ENCODE measurements around the gene CRK.

Gene CRK

DNA sequence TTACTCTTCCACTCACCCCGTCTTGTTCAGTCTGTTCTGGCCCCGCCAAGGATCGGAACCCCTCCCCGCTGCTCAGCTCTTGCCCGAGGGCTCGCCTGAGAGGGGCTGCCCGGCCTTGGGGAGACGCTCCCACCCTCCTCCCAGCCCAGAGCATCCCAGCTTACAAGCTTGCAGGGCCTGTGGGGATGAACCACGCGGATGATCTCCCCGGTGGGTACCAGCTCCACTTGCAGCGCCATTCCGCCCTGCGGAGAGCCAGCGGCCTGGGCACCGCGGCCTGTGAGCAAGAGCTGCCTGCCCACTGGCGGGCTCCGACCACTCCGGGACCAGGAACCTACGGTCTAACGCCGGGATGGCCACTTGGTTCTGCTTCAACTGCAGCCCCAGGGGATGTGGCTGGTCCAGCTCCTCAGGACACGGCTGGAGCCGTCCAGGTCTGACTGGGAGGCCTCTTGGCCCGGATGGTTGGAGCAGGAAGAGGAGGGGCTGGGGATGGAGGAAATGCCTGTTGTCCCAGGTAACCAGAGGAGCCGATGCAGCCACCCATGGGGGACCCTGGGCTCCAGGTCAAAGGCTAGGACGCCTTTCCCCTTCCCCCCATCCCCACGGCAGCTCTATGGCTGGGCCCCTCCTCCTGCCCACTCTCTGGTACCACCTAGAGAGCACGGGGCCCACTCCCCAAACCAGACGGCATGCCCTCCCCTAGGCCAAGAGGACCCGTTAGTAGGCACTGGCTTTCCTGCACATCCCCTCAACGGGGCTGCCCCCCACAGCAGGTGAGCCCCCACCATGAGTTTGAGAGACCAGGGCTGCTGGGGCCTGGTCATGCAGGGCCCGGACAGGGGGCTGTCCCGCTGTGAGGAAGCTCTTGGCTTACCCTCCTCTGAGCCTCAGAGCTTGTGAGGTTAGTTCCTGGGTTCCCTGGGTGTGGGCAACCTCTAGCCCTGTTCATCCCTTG, 36.5 kb upstream of the CRK start, which contains the start of gene MYO1C:
TSS of gene MYO1C (minus strand) at position 438 of the 958 bp plus-strand sequence. CDS start at position 239, 199 bp downstream.
- H3K4me3 ChIP-seq (ENCODE audit: low read depth, low read length), result no peak within 1 kb of the TSS
- TF ChIP-seq POLR2A (IDR thresholded peaks at IDR 0.05; ENCODE audit: extremely low read depth, insufficient read length) (no peak), MYC (IDR thresholded peaks at IDR 0.05; ENCODE audit: low read depth, low read length) (no peak)
- TF ChIP-seq, protein P1, sequence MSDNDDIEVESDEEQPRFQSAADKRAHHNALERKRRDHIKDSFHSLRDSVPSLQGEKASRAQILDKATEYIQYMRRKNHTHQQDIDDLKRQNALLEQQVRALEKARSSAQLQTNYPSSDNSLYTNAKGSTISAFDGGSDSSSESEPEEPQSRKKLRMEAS (IDR thresholded peaks at IDR 0.05; ENCODE audit: low read depth, low read length), result no peak
- no peak for DNase-seq (ENCODE audit: low read depth)

DNA sequence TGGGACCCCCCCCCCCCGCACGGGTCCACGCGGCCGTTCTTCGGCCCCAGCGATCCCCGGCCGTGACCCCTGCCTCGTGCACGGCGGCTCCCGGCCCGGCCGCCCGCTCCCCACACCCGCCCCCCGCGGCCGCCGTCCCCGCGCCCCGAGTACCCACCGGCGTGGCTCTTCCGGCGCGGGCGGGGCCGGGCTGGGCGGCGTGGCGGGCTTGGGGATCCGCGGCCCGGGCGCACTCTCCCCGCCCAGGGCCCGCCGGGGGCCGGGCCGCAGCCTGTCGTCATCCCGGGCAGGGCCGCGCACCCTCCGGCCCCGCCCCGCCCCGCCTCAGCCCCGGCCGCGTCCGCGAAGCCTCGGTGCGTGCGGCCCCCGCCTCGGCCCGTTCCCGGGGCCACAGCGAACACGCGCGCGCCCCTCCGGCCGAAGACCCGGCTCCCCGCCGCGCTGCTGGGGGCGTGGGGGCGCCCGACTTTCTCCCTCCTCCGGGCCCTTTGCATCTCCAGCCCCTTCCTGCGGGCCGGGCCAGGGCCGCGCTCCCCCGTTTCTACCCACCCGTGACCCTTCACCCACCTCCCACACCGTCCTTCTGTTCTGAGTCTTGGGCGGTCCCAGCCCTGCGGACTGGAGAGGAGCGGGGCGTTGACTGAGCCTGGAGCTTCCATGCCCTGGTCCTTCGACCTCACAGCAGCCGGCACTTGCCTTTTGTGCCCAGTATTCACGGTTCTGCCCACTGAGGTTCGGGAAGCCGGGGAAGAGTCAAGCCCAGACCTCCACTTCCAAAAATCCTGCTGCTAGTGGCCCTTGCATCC, 35.6 kb upstream of the CRK start:
- TF ChIP-seq POLR2A (IDR thresholded peaks at IDR 0.05; ENCODE audit: extremely low read depth, insufficient read length) (peak; percentile 21), MYC (IDR thresholded peaks at IDR 0.05; ENCODE audit: low read depth, low read length) (0 out of 2 replicates have a peak, but pooled peaks have one; percentile 2)
- TF ChIP-seq, protein P2, sequence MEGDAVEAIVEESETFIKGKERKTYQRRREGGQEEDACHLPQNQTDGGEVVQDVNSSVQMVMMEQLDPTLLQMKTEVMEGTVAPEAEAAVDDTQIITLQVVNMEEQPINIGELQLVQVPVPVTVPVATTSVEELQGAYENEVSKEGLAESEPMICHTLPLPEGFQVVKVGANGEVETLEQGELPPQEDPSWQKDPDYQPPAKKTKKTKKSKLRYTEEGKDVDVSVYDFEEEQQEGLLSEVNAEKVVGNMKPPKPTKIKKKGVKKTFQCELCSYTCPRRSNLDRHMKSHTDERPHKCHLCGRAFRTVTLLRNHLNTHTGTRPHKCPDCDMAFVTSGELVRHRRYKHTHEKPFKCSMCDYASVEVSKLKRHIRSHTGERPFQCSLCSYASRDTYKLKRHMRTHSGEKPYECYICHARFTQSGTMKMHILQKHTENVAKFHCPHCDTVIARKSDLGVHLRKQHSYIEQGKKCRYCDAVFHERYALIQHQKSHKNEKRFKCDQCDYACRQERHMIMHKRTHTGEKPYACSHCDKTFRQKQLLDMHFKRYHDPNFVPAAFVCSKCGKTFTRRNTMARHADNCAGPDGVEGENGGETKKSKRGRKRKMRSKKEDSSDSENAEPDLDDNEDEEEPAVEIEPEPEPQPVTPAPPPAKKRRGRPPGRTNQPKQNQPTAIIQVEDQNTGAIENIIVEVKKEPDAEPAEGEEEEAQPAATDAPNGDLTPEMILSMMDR (IDR thresholded peaks at IDR 0.05; ENCODE audit: low read depth, low read length), result no peak
- DNase-seq (ENCODE audit: low read depth), result peak; percentile 44

DNA sequence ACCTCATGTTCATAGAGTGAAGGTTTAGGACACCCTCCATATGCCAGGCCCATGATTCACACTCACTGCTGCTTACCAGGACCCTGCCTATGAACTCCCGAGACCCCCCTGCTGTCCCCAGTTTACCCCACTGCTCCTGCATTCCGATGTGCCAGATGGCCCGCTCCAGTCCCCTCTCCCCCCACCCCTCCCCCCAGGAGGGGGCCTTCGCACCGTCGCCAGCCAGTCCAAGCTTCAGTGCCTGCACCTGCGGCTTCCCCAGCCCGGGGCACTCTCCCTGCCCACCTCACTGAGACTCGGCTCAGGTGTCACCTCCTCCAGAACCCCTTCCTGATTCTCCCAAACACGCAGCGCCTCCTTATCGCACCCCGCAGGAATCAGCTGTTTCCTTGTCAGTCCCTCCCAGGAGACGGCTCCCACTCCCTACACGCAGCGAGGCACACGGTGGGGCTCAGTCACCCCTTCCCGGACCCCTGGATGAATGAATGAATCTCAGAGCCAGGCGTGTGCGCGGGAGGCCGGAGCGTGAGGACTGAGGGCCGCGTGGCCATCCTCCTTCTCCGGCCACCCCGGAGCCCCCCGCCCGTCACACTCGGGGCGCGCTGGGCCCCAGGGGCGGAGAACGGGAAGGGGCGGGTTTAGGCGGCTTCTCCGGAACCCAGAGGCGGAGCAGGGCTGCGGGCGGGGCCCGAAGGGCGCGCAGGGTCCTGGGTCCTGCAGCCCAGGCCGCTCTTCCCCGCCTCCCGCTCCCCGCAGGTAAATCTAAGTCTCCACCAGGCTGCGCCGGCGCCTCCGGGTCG, 34.8 kb upstream of the CRK start:
- DNase-seq (ENCODE audit: low read depth), result peak; percentile 49
- peak overlapping the region; percentile 28 for H3K4me3 ChIP-seq (ENCODE audit: low read depth, low read length)
- TF ChIP-seq POLR2A (IDR thresholded peaks at IDR 0.05; ENCODE audit: extremely low read depth, insufficient read length) (peak; percentile 54), MYC (IDR thresholded peaks at IDR 0.05; ENCODE audit: low read depth, low read length) (peak; percentile 32)
- TF ChIP-seq, protein P1 (IDR thresholded peaks at IDR 0.05; ENCODE audit: low read depth, low read length), result peak; percentile 30; the same call in 1 of the 2 replicates
- TF ChIP-seq, protein P2 (IDR thresholded peaks at IDR 0.05; ENCODE audit: low read depth, low read length), result no peak

More for the DNA sequence above, 35.6 kb upstream of the CRK start:
- H3K4me3 ChIP-seq (ENCODE audit: low read depth, low read length), result peak overlapping the region; percentile 28

DNA sequence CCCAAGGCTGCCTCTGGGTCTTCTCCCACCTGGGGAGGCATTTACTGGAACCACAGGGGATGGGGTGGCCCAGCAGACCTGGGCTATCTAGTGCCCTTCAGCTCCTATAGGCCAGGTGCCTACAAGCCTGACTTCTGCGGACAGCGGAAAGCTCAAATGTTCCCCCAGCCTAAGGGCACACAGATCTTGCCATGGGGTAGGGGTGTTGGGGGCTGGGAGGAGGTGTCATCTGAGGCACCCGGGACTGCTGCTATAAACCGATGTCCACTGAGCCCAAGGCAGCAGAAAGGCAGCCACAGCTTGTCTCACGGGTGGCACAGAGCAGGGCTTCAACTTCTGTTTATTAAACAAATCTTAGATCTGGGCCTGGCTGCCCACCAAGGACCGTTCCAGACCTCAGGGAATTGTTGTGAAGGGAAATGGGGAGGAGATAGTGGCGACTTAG, 32.8 kb upstream of the CRK start:
- DNase-seq (ENCODE audit: low read depth), result no peak
- H3K4me3 ChIP-seq (ENCODE audit: low read depth, low read length), result no peak overlapping the region
- no peak for TF ChIP-seq MYC (IDR thresholded peaks at IDR 0.05; ENCODE audit: low read depth, low read length)
- TF ChIP-seq, protein P1 (IDR thresholded peaks at IDR 0.05; ENCODE audit: low read depth, low read length), result no peak
- TF ChIP-seq, protein P2 (IDR thresholded peaks at IDR 0.05; ENCODE audit: low read depth, low read length), result no peak
- no peak for TF ChIP-seq POLR2A (IDR thresholded peaks at IDR 0.05; ENCODE audit: extremely low read depth, insufficient read length)

DNA sequence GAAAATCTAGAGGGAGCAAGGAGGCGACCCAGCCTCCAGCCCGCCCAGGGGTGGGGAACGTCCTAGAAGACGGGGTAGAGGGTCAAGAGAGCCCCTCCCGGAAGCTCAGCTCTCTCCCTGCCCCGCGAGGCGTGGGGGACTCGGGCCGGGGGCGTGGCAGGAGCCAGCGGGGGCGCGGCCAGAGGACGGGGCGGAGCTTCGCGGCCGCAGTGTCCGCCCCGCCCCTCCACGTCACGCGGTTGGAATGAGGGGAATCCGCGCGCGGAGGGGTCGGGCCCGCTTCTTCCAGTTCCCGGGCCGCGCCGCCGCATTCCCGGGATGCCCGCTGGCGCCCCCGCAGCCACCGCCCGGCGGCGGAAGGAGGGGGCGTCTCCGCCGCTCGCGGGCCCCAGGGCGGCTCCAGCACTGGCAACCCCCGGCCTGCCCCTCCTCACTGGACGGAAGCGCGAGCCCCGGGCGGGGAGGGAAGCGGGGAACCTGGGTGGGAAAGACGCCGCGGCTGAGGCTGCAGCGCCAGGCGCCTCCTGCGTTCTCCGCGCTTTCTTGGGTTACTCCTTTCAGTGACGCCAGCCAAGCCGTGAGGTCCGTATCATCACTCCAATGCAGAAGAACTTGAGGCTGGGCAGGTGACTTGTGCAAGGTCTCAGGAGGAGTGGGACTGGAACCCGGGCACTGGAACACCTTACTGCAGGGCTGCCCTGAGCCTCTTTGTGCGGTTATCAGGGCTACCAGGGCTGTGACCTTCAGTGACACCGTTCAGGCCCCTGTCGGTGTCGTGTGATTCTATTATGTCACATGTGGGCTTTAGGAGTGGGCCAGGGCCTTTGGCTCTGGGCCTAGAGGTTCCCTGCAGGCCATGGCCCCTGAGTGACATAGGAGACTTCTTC, 32.1 kb upstream of the CRK start:
- TF ChIP-seq, protein P2 (IDR thresholded peaks at IDR 0.05; ENCODE audit: low read depth, low read length), result no peak
- TF ChIP-seq POLR2A (IDR thresholded peaks at IDR 0.05; ENCODE audit: extremely low read depth, insufficient read length), result no peak
- DNase-seq (ENCODE audit: low read depth), result no peak
- no peak overlapping the region for H3K4me3 ChIP-seq (ENCODE audit: low read depth, low read length)

Measured in NB4 (cell line).